A673 (cell line): ENCODE measurements around the gene FRAT1. TPM values are rescaled to one million over a fixed set of nuclear protein-coding genes. Genes with fewer than 3 reads are reported as not detected.

Source experiments
- BruUV-seq: library from RNA; stranded (reverse); fragments of 400-500 nt; replicated peaks from 2 replicates; lab custom pipeline; 2021; lab: Mats Ljungman, UMichigan
- CTCF ChIA-PET: fragments of 300-600 bp; sonication (Branson Sonifier 250); formaldehyde crosslinking; loops from one replicate; lab custom pipeline; 2022; ENCODE audit warnings: antibody characterized with exemption; lab: Charles Lee
- POLR2A ChIA-PET: fragments of 300-600 bp; sonication (Branson Sonifier 250); formaldehyde crosslinking; loops from one replicate; lab custom pipeline; 2022; ENCODE audit warnings: antibody characterized with exemption; ENCODE audit not compliant: low non-redundant PET; lab: Charles Lee
- DNase-seq: peaks from one replicate; pipeline ENCODE4 v3.0.0-alpha.2; 2015; ENCODE audit warnings: low spot score
- H3K27ac ChIP-seq: fragments of 200-600 bp; sonication (generic); 2 replicates; pipeline ENCODE4 v1.5.1; 2016; ENCODE audit warnings: mixed run types, low read depth, mild to moderate bottlenecking, mixed read lengths, antibody characterized with exemption, low read length; ENCODE audit not compliant: poor library complexity, severe bottlenecking
- H3K27me3 ChIP-seq: fragments of 200-600 bp; sonication (generic); replicated peaks from 2 replicates; pipeline ENCODE4 v1.6.1; 2017; ENCODE audit warnings: mixed run types, low read depth, mild to moderate bottlenecking, mixed read lengths, antibody characterized with exemption, low read length; ENCODE audit not compliant: insufficient read depth, poor library complexity
- H3K36me3 ChIP-seq: fragments of 200-600 bp; sonication (generic); 2 replicates; pipeline ENCODE4 v1.6.1; 2016; ENCODE audit warnings: mixed run types, mild to moderate bottlenecking, mixed read lengths, antibody characterized with exemption, low read length; ENCODE audit not compliant: insufficient read depth, poor library complexity, severe bottlenecking
- H3K4me1 ChIP-seq: fragments of 200-600 bp; sonication (generic); 2 replicates; pipeline ENCODE4 v1.6.1; 2017; ENCODE audit warnings: mixed run types, mild to moderate bottlenecking, mixed read lengths, antibody characterized with exemption, low read length; ENCODE audit not compliant: insufficient read depth, poor library complexity, severe bottlenecking
- H3K4me3 ChIP-seq: fragments of 200-600 bp; sonication (generic); 2 replicates; pipeline ENCODE4 v1.5.1; 2016; ENCODE audit warnings: low read depth, mixed run types, mild to moderate bottlenecking, mixed read lengths, low read length; ENCODE audit not compliant: poor library complexity, severe bottlenecking
- H3K9me3 ChIP-seq: fragments of 200-600 bp; sonication (generic); 2 replicates; pipeline ENCODE4 v1.6.1; 2016; ENCODE audit warnings: mixed run types, low read depth, mild to moderate bottlenecking, mixed read lengths, antibody characterized with exemption, low read length; ENCODE audit not compliant: poor library complexity, severe bottlenecking
- CTCF ChIP-seq: fragments of 300-800, 200-600 bp; sonication (generic); conservative IDR thresholded peaks from 2 replicates; pipeline ENCODE4 v1.5.1; 2017; ENCODE audit warnings: low read depth, mild to moderate bottlenecking, antibody characterized with exemption, low read length, moderate library complexity, mixed read lengths
- EZH2 ChIP-seq: fragments of 200-600 bp; sonication (generic); IDR thresholded peaks from 2 replicates; pipeline ENCODE4 v1.6.1; 2017; ENCODE audit warnings: borderline replicate concordance, low read depth, mild to moderate bottlenecking, mixed read lengths, antibody characterized with exemption, low read length; ENCODE audit not compliant: poor library complexity, severe bottlenecking
- intact Hi-C: fragments of 100-400 bp; cut with micrococcal nuclease; formaldehyde crosslinking; loops from one replicate; pipeline ENCODE4 v1.10.0; 2022; ENCODE audit not compliant: unreplicated experiment
- total RNA-seq: library from RNA; stranded (reverse); gene quantifications from 2 replicates; pipeline ENCODE4 v1.2.3, GENCODE V29; 2021

The FRAT1 gene
- total RNA-seq, 1 experiment from 2014 or later, result 0.45 TPM

GRCh38 chr10:97362310-97363033, 43.4 kb downstream of the FRAT1 start:
- Histone ChIP-seq H3K4me1 (no peaks in the 10 kb centered on the region), H3K27ac (no peak overlapping the region), H3K27me3 (no peaks in the 10 kb centered on the region), H3K36me3 (peaks cover 9% of the 10 kb centered on the region), H3K9me3 (no peaks in the 10 kb centered on the region), H3K4me3 (no peak overlapping the region)
- no TSS peak for BruUV-seq
- ChIA-PET CTCF (no interaction called here), POLR2A (no interaction called here)
- TF ChIP-seq CTCF, result no peak
- no peak for TF ChIP-seq EZH2
- intact Hi-C loops, result no loop called here
- no peak for DNase-seq

- H3K9me3 ChIP-seq, result no peaks in the 10 kb centered on the region
- H3K4me1 ChIP-seq, result no peaks in the 10 kb centered on the region
- BruUV-seq, result no TSS peak
- no peaks in the 10 kb centered on the region for H3K27me3 ChIP-seq
- TF ChIP-seq EZH2 (no peak), CTCF (no peak)
- H3K36me3 ChIP-seq, result peaks cover 9% of the 10 kb centered on the region
- ChIA-PET CTCF (interaction anchor here (0.6 kb wide), 1 partner anchor 18 kb away, joined by 6 read pairs; no protein-coding TSS in a partner anchor), POLR2A (no interaction called here)
- DNase-seq, result no peak
- no peak overlapping the region for H3K4me3 ChIP-seq
- H3K27ac ChIP-seq, result no peak overlapping the region
- intact Hi-C loops, result no loop called here
Measured at GRCh38 chr10:97363071-97363470, 44.0 kb downstream of the FRAT1 start.

- H3K36me3 ChIP-seq, result peaks cover 16% of the 10 kb centered on the region
- no peak overlapping the region for H3K27ac ChIP-seq
- no peak overlapping the region for H3K4me3 ChIP-seq
- no peak for DNase-seq
- BruUV-seq, result no TSS peak
- TF ChIP-seq EZH2, result no peak
- no peak for TF ChIP-seq CTCF
- H3K9me3 ChIP-seq, result no peaks in the 10 kb centered on the region
- no peaks in the 10 kb centered on the region for H3K27me3 ChIP-seq
- H3K4me1 ChIP-seq, result no peaks in the 10 kb centered on the region
- ChIA-PET POLR2A (no interaction called here), CTCF (no interaction called here)
- intact Hi-C loops, result no loop called here
Measured at GRCh38 chr10:97365761-97366351, 46.8 kb downstream of the FRAT1 start.
